HTERT RPE-1 (cell line): ENCODE results near the gene UBE2Q2.
"Not testable (repeated sequence)": the region's sequence is repeated elsewhere in the genome, so short reads cannot be mapped to it uniquely, and the experiment has no call there.

Source experiments
- in situ Hi-C: fragments of 300-500 bp; cut with MboI; formaldehyde crosslinking; loops from 4 replicates; pipeline ENCODE4 v1.14.3; 2020; ENCODE audit warnings: low sequenced_read_pairs

UBE2Q2 gene

DNA sequence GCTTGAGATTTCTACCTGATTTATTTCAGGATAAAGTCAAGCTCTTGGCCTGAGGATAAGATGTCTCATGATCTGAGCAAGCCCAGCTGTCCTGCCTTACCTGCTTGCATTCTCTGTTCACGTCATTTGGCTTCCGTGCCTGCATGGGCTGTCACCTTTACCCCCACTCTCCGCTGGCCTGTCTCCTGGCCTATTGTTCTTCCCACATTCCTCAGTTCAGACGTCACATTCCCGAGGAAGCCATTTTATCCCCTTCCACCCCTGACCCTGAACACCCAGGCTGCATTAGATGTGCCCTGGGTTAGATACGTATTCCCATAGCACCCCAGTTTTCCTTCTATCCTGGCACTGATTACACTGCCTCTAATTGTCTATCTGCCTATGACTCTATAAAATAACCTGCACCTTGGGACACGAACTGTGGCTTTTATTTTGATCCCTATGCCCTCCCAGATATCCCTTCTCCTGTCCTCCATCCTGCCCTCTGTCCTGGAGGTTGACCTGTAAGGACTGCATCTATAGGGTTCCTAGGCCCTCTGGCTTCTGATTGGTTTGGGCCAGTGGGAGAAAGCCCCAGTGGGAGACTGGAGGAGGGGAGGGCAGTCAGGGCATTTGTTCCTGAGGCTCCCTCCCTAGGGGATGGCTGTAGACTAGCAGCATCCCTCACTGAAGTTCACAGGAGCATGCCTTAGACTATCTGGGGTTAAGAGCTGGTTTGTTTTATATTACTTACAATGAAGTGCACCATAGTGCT lies 19.2 kb upstream of the UBE2Q2 start:
- in situ Hi-C loops = no loop called here

DNA sequence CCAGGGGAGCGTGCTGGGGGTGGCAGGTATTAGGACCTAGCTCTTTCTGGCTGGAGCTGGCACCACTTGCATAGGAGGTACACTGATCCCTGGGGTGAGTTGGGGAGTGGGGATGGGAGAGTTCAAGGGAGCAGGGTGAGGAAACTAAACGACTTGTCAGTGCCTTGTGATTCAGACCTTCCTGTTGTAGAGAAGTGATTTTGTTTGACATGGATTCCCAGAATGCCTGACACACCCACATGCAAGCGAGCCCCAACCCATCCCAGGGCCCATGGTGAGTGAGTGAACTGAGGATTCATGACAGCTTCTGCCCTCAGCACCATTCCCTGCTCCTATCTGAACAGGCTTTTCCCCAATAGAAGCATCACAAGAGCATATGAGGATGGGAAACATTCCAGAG lies 15.6 kb upstream of the UBE2Q2 start:
- in situ Hi-C loops = no loop called here

DNA sequence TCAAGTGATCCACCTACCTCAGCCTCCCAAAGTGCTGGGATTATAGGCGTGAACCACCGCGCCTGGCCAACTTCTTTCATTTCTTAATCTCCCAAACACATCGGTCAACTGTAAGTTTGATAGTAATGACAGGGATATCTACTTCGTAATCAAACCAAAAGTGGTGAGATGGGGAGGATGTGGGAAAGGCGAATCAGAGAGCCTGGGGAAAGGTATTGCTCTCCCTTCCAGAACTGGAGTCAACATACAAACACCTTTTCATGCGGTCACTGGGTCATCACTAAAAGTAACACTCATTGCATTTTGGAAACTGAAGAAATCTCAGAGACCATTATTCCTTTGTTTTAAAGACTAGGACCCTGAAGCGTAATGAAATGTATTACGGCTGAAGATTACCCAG lies 14.8 kb upstream of the UBE2Q2 start:
- in situ Hi-C loops = no loop called here

DNA sequence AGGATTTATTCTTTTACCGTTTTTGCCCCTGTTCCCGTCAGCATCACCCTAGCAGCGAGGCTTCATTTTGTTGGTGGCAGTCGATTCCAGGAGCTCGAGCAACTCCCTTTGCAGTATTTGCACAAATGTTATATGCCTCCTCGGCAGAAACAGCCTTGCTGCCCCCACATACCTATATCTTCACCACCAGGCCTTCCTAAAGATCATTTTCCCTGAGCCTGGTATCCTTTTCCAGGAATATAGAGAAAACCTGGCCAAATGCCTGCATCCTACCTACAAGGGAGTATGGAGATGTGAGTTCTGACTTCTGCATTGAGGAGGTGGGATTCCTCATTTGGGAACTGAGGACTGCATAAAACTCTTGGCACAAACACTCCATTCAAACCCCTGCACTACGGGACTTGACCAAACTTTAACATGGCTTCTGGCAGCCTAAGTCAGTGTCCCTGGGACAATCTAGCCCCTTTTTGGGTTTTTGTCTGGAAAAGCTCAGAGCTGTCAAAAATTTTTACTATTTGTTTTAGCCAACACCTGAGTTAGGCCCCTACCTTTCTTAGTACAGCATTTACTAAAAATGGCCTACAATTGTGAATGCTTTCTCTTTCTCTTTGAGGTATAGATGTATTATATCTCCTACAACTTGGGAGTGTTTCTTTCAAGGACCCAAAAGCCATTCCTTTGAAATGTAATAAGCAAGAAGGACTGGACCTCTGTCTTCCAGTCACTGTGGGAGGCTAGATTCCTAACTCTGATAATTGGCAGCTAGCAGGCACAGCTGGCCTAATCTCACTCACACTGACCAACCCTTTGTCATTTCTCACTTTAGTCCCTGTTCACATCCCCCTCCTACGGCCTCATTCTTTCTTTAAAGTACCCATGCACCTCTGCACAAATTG lies 12.1 kb upstream of the UBE2Q2 start:
- in situ Hi-C loops = no loop called here

DNA sequence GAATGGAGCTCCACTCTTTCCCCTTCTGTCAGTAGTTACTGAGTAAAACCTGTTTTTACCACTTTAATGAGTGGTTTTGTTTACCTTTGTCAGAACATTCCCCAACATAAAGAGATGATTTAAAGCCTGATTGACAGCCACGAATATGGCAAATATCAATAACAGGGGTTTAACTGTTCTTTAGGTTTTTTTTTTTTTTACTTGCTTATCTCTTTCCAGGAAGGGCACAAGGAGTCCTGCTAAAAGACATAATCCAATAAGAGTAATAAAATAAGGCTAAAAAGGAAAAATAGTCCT lies 11.5 kb upstream of the UBE2Q2 start:
- in situ Hi-C loops = no loop called here

DNA sequence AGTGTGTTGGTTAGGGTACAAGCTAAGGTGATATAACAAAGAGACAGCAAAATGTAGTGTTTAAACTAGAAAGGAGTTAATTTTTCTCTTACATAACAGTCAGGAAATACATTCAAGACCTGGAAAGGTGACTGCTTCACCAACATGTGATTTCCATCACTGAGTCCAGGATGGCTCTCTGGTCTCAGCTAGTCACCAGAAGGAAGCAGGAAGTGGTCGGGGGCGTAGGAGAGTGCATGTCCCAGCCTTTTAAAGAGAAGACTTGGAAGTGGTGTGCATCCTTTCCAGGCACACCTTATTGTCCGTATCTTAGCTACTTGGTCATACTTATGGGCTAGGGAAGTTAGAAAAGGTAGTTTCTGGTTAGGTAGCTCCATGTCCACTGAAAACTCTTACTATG lies 11.1 kb upstream of the UBE2Q2 start:
- in situ Hi-C loops = no loop called here

DNA sequence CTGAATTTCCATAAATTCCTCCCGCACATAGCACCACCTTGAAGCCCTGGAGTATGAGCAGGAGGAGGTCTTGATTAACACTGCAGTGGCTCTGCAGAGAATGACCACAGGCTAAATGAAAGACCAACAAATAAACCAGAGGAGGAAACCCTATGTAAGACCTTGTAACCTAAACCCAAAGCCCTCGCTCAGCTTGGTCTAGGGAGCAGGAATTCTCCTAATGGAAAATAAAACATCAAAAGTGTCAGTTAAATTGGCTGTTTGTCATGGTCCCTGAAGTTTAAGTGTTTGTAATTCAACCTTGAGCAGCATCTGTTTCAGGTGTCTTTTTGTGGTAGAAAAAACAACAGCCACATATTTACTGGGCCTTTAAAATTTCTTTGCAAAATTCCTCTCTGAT lies 9.2 kb upstream of the UBE2Q2 start:
- in situ Hi-C loops = no loop called here

DNA sequence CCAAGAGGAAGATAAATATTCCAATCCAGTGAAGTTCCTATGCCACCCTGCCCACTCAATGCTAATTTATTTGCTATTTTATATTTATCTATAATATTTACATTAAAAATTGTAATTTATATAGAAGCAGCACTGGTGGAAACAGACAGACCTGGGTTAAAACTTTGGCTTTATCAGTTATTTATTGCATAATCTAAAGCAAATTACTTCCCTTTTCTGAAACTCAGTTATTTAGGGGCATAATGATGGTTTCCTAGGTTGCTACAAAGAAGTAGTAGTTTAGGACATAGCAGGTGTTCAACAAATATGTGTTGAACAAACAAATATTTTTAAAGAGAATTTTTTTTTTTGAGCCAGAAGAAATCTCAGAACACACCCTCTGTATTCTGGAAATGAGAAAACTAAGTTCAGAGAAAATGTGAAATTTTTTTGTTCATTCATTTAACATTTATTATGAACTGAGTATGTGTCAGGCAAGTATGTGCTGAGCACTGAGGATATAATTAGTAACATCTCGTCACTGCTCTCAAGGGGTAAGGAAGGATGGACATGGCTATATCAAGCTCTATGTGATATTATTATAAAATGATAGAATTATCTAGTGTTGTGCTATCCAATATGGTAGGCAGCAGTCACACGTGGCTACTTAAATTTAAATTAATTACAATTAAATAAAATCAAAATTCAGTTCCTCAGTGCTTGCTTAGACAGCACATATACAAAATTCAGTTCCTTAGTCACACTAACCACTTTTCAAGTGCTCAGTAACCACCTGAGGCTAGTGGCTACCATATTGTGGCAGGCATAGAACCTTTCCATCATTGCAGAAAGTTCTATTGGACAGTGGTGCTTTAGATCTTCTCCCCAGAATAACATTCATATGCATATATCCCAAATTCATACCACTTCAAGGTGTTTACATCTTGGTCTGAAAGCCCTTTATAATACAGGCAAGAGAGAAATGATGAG lies 7.0 kb upstream of the UBE2Q2 start:
- in situ Hi-C loops = no loop called here

DNA sequence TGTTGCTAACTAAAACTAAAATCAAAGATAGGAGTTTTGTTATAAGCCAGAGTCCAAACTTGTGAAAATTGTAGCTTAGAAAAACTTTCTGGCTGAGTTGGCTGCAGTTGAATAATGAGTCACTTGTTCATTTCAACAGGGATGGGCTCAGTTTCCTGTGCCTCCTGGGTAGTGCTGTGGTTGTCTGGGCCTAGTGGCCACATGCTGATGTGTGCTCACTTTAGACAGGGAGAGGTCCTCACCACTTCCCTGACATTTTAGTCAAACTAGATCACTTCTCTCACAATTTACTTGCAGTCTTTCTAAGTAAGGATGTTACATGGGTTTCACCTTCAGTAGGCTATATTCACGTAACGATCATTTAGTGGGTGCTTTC lies 6.3 kb upstream of the UBE2Q2 start:
- in situ Hi-C loops = no loop called here

DNA sequence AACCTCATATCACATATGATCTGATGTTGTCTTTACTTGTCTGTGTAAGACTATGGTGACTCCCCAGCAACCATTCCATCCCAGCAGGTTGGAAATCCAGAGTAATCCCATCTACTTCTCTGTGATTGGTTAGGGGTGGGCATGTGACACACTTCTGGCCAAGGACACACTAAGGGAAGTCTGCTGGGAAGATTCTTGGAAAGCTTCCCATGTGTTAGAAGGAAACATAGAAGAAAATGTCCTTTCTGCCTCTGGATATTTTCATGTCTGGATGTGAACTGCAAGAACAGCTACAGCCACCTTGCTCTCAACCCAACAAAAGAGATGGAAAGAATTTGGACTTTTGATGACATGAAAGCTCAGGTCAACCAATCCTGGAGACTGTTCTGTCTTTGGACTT lies 2.6 kb upstream of the UBE2Q2 start:
- in situ Hi-C loops = no loop called here

DNA sequence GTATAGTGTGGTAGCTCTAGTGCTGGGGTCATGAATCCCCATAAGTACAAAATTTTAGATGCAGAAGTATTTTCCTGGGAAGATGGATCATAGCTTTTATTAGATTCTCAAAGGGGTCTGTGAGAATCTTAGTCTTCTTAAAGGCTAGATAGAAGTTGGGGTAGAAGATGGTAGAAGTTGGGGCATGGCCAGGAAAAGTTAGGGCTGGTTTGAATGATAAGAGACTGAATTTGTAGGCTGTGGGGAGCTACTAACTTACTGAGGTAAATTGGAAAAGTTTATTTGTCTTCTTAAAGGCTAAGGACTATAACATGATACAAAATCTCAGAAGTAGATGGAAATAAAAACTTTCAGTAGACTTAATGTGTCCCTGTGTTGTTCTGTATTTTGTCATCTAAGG lies 1.6 kb upstream of the UBE2Q2 start:
- in situ Hi-C loops = no loop called here

DNA sequence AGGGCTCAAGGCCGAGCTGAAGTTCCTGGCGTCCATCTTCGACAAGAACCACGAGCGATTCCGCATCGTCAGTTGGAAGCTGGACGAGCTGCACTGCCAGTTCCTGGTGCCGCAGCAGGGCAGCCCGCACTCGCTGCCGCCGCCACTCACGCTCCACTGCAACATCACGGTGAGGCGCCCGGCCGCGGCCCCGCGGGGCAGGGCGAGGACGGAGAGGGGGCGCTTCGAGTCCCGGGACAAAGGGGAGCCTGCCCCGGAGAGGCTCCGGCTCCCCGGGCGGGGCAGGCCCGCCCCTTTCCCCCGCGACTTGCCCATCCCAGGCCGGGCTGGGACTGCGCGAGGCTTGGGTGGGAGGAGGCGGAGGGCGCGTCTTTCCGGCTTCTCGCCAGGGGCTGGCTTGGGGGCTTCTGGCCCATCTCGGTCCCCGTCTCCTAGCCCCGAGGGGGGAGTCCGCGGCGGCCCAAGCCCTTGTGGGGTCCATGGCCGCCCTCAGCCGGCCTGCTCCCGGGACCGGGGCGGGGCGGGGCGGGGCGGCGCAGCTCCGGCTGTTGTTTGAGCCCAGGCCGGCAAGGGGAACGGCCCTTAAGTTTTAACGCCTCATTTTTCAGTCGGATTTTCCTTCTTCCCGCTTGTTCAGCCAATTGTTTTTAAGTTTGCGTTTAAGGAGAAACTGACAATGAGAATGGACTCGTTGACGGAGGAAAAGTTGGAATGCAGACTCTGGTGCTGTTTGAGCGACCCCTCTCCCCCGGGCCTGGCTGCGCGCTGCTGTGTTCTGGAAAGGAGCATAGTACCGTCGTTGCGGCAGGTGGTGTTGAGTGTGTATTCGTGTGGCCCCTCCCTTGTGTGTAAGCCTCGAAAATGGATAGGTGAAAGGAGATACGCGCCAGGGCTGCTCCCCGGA lies 683 bp downstream of the UBE2Q2 start:
- in situ Hi-C loops = no loop called here

DNA sequence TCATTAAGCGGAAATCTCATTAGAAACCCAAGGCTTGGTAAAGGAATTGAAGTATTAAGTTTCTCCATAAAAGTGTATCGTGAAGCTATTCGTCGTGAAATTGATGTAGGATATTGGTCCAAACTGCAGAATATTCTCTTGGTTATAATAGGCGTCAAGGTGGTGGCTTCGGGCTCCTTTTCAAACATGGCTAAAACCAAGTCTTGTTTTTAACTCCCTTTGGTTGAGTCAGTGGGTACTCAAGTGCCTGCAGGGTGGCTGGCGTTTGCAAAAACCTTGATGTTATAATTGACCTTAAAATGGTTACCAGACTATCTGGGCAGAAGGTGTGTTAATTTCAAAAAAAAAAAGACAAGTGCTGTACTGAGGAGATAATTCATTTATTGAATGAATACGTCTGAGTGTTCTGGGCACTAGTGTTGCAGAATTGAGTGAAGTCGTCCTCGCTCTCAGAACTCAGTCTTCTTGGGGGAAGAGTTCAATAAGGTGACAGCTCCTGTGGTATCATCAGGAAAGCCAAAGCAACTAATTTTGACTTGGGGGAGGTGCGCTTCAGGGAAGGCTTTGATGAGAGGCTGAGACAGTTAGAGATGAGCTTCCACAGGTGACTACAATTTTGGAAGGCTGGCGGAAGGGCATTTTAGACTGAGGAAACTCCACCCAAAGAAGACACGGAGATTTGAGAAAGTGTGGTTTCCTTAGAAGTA lies 1.5 kb downstream of the UBE2Q2 start:
- in situ Hi-C loops = no loop called here

DNA sequence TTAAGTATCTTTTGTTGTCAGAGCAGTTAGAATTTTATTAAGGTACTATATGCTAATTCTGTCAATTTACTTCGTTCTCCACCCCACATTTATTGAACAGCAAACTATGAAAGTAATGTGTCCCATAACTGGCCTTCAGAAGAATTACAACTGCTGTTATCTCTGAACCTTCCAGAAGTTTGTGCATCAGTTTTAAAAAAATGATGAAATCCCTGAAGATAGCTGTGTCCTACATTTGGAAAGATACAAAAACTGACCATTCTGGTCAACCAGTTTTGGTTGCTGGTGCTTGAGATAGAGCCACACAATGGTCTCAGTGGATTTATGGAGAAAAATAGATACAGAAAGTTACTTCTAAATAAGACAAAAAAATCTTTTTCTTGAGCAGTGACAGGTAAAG lies 5.9 kb downstream of the UBE2Q2 start:
- in situ Hi-C loops = no loop called here

DNA sequence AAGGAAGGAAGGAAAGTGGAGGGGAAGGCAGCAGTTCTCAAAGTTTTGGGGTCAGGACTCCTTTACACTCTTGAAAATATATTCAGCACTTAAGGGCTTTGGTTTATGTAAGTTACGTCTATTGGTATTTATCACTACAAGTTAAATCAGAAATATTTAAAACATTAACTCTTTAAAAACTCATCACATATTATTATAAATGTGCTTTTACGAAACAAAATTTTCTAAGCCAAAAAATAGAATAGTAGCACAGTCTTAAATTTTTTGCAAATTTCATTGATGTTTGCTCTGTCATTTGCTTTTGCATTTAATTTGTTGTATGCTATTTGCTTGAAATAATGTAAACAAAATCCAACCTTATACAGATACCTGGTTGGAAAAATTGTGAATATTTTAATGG lies 7.5 kb downstream of the UBE2Q2 start:
- in situ Hi-C loops = no loop called here

DNA sequence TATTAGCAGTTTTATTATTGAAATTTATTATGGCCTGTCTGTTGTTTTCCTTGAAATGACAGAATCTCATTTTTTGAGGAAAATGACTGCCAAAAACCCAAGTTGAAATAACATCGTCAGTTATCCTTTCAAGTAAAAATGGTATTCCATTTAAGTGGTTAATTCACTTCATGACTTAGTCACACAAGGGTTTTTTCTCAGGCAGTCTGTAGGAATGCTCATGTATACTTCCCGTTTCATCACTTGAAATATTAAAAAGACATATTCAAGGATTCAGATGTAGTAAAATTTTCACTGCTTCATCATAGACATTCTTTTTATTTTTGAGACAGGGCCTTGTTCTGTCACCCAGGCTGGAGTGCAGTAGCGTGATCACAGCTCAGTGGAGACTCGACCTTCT lies 8.3 kb downstream of the UBE2Q2 start:
- in situ Hi-C loops = not testable (repeated sequence)

DNA sequence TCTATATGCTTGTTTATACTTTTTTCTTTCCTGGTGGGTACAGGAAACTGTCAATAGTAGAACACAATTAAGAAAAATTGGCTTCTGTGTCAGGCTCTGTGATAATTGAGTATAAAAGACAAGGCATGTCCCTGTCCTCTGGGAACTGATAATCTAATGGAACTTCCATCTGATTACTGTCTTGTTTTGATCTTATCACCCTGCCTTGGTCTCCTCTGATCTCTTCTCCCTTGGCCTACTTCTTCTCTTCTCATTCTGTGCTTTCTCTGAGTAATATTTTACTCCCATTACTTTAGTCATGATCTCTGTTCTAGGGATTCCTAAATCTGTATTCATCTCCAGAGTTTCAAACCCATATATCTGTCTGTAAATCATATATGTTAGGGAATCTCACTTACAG lies 14.6 kb downstream of the UBE2Q2 start:
- in situ Hi-C loops = no loop called here

DNA sequence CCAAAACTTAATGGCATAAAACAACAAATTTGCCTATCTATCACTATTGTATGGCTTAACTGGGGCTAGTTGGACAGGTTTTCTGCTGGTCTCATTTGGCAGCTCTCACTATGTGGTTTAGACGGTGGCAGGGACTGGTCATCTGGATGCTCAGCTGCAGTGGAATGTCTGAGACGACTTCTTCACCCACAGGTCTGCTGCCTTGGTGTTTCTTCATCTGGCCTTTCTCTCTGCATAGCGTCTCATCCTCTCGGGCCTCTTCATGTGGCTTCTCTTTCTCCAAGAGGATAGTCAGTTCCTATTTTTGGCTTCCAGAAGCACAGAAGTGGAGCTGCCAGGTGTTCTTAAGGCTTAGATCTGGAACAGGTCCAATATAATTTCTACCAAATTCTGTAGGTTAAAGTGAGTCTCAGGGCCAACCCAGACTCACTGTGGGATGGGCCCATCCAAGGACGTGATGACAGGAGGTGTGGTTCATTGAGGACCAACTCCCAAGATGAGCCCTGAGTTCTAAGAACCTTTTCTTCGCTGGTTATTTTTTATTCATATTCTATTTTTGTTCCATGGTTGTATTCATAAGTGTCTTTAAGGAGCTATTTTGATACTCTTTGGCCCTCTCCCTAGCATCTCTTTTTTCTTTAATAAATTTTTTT lies 18.6 kb downstream of the UBE2Q2 start:
- in situ Hi-C loops = no loop called here

DNA sequence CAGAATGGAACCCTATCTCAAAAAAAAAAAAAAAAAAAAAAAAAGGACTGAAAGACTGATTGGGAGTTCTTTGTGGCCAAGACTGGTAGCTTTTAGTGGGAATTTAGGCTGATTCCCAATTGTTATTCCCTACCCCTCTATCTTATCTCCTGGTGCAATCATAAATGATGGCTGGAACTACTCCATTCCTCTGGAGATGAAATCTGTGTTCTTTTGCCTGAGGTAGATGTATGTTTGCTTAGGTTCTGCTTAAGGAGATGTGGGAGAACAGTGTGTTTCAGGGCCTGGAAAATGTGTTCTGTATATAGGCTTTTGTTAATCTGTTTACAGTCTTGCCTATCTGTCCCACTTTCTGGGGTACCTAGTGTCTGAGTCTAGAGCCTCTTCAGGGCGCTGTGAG lies 19.5 kb downstream of the UBE2Q2 start:
- in situ Hi-C loops = no loop called here
